Naive thymus-derived CD8-positive, alpha-beta T cell (primary cell): ENCODE data around the gene FMNL2. TPM values are rescaled to one million over a fixed set of nuclear protein-coding genes. Genes with fewer than 3 reads are reported as not detected.

Source experiments
- ATAC-seq, 2 donors: fragments of 150-1000 bp; cut with Tn5 transposase in 1 of 2; sonication (Bioruptor Pico), chemical (Tn5 transposase) in 1 of 2; 1 replicate in 1 of 2; 2 replicates in 1 of 2; pipeline ENCODE4 v1.10.0; 2021; ENCODE audit warnings: mild to moderate bottlenecking in 2 of 2, moderate library complexity in 2 of 2
- POLR2A ChIA-PET: fragments of 350-600 bp; sonication (Branson Sonifier 250); formaldehyde crosslinking; loops from one replicate; lab custom pipeline; 2021; ENCODE audit warnings: antibody characterized with exemption; lab: Charles Lee
- DNase-seq, 10 donors: peaks; one replicate each; pipeline versions ENCODE4 v3.0.0 to v3.0.0-alpha.2; 2020 to 2022
- H3K27ac Mint-ChIP-seq, 10 donors: one replicate each; pipeline ENCODE4 v1.8.0; 2020 to 2022; ENCODE audit warnings: mild to moderate bottlenecking in 10 of 10, mixed read lengths in 10 of 10, moderate library complexity in 4 of 10, inconsistent platforms in 1 of 10
- H3K27me3 Mint-ChIP-seq, 5 donors: one replicate each; pipeline ENCODE4 v1.8.0; 2021 to 2022; ENCODE audit warnings: mixed read lengths in 5 of 5
- H3K36me3 Mint-ChIP-seq, 3 donors: one replicate each; pipeline ENCODE4 v1.8.0; 2020 to 2022; ENCODE audit warnings: mixed read lengths in 3 of 3, mild to moderate bottlenecking in 2 of 3, inconsistent platforms in 1 of 3
- H3K4me1 Mint-ChIP-seq, 4 donors: one replicate each; pipeline ENCODE4 v1.8.0; 2021 to 2022; ENCODE audit warnings: mixed read lengths in 4 of 4
- H3K4me3 Mint-ChIP-seq, 10 donors: one replicate each; pipeline ENCODE4 v1.8.0; 2020 to 2022; ENCODE audit warnings: mild to moderate bottlenecking in 10 of 10, mixed read lengths in 10 of 10, moderate library complexity in 6 of 10, inconsistent platforms in 1 of 10
- H3K9me3 Mint-ChIP-seq, 9 donors: one replicate each; pipeline ENCODE4 v1.8.0; 2020 to 2022; ENCODE audit warnings: mixed read lengths in 9 of 9, mild to moderate bottlenecking in 3 of 9, inconsistent platforms in 1 of 9, moderate library complexity in 1 of 9
- polyA plus RNA-seq, 3 donors: library from polyadenylated mRNA; unstranded; fragments of 300-500 nt; fragmentation: Illumina TruSeq; gene quantifications; one replicate each; pipeline ENCODE4 v1.2.3, GENCODE V29; 2021
- total RNA-seq, 8 experiments: library from RNA in 2 of 8; stranded (reverse) in 2 of 8; gene quantifications; one replicate each; pipeline ENCODE4 v1.2.3 and lab custom pipeline; 2021 to 2026

FMNL2 gene
- total and polyA plus RNA-seq, 5 experiments from 2014 or later: 0.05 to 0.78 (median 0.14) TPM

DNA sequence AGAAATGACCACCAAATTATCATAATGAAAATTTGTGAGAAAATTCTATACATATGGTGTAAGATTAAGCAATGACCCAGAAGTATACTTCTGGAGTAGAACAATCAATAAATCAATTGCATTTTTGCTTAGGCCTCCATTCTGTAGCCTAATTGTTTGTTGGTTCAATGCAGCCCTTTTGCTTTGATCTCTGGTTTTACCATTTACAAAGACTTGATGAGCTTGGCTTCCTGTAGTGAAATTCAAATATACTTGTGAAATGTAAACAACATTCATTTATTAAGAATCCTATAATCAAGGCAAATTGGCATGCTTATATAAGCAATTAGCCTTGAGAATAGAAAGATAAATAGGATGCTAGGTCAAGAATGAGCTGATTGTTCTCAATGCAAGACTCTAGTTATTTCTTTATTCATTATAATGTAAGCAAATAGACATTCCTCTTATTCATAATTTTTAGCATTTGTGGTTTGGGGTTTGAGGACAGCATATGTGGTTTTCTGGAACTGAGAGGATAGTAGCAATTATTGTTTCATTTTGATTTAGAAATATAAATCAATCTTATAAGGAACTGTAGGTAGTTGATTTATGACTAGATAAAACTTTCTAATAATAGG is 9.7 kb downstream of the FMNL2 start:
- DNase-seq (no peak), ATAC-seq (no peak)
- Mint-ChIP-seq H3K27me3 (peaks cover 0 to 2% (median 0%) of the 10 kb centered on the region in 5 donors), H3K9me3 (no peaks in the 10 kb centered on the region), H3K27ac (no peak overlapping the region), H3K4me1 (no peaks in the 10 kb centered on the region), H3K36me3 (no peaks in the 10 kb centered on the region), H3K4me3 (no peak overlapping the region)
- POLR2A ChIA-PET: no interaction called here

DNA sequence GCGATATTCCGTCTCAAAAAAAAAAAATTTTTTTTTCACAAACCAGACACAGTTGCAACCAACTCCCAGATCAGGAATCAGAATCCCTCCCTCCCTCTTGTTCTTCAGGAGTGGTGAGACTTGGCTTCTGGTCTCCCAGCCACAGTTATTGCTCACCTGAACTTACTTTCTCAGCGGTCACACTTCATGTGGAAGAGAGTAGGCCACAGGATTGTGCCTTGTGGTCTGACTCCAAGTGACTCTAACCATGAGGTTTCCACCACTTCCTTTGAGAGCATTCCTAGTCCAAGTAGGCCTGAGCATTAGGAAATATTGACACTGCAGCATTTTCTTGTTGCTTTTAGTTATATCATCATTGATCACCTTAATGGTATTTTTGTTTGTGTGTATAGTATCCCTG is 12.1 kb downstream of the FMNL2 start:
- no peak for ATAC-seq
- H3K27me3 Mint-ChIP-seq: peaks cover 0 to 7% (median 0%) of the 10 kb centered on the region in 5 donors
- H3K4me3 Mint-ChIP-seq: no peak overlapping the region
- H3K4me1 Mint-ChIP-seq: no peaks in the 10 kb centered on the region
- no peaks in the 10 kb centered on the region for H3K36me3 Mint-ChIP-seq
- no peak for DNase-seq
- H3K9me3 Mint-ChIP-seq: no peaks in the 10 kb centered on the region
- POLR2A ChIA-PET: no interaction called here
- H3K27ac Mint-ChIP-seq: no peak overlapping the region

DNA sequence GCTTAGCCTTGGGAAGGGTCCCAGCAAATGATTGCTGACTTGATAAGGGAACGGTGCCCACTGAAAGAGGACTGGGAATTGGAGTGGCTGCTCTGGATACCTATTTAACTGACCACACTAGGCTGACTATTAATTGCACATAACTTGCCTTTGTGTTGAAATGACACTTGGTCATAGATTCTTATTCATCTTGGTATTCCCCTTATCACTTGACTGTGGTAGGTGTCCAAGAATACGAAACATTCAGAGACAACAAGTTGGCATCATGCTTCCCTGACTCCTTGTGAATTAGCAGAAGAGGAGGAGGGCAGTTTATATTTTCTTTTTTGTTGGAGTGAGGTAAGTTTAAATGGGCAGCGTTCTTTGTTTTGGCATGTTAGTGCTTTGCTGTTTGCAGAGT is 13.4 kb downstream of the FMNL2 start:
- Mint-ChIP-seq H3K36me3 (no peaks in the 10 kb centered on the region), H3K4me1 (no peaks in the 10 kb centered on the region), H3K27me3 (peaks cover 0 to 7% (median 0%) of the 10 kb centered on the region in 5 donors), H3K27ac (no peak overlapping the region), H3K9me3 (no peaks in the 10 kb centered on the region), H3K4me3 (no peak overlapping the region)
- no peak for ATAC-seq
- DNase-seq: no peak
- POLR2A ChIA-PET: no interaction called here

- POLR2A ChIA-PET: no interaction called here
- DNase-seq: no peak
- no peaks in the 10 kb centered on the region for H3K36me3 Mint-ChIP-seq
- no peak overlapping the region for H3K4me3 Mint-ChIP-seq
- H3K27me3 Mint-ChIP-seq: peaks cover 0 to 7% (median 0%) of the 10 kb centered on the region in 5 donors
- no peak for ATAC-seq
- H3K27ac Mint-ChIP-seq: no peak overlapping the region
- no peaks in the 10 kb centered on the region for H3K4me1 Mint-ChIP-seq
- no peaks in the 10 kb centered on the region for H3K9me3 Mint-ChIP-seq
These were observed 14.4 kb downstream of the FMNL2 start for GRCh38 chr2:152349416-152349815.

DNA sequence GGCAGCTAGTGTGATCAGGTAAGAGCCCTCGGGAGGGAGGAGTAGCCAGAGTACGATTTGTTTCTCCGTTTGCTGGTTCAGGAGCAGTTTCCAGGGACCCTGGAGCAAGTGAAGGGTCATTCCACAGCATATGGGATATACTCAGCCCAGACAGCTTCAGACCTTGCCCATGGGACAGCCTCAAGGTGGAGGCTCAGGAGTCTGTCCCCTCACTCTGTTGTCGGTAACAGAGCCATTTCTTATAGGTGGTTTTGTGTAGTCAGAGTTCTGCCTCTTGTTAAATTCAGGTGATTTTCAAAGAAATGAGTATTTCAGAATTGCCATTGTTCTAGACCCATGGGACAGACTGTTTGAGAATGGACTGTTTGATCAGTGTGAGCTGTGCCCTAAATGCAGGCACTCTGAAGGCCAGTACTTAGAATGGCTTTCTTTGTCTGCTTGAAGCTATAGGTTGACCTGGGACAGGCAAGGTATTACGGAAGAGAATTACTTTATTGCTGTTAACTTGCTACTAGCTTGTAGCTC is 15.2 kb downstream of the FMNL2 start:
- Mint-ChIP-seq H3K4me3 (no peak overlapping the region), H3K9me3 (no peaks in the 10 kb centered on the region), H3K4me1 (no peaks in the 10 kb centered on the region), H3K36me3 (no peaks in the 10 kb centered on the region), H3K27me3 (peaks cover 0 to 7% (median 0%) of the 10 kb centered on the region in 5 donors), H3K27ac (no peak overlapping the region)
- ATAC-seq (no peak), DNase-seq (no peak)
- POLR2A ChIA-PET: no interaction called here

DNA sequence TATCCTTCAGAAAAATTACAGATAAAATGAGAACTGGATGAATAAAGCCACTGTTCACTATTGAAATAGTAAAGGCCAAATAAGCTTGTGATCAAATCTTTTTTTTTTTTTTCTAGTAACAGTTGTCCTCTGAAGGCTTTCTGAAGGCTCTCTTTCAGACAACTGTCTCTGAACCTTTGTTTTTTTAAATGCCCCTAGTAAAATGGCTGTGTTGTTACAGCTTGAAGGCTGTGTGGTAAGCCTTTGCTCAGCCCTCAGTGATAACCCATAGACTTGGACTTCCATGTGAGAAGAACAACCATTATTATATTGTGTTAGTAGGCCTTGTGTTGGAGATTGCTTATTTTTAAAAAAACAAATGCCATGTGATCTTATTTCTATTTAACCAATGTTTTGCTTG is 17.6 kb downstream of the FMNL2 start:
- no peaks in the 10 kb centered on the region for H3K36me3 Mint-ChIP-seq
- no peak for ATAC-seq

GRCh38 chr2:152353364-152353763 is 18.4 kb downstream of the FMNL2 start:
- Mint-ChIP-seq H3K9me3 (peaks cover 0 to 5% (median 0%) of the 10 kb centered on the region in 9 donors), H3K4me1 (peaks cover 0 to 2% (median 0%) of the 10 kb centered on the region in 4 donors), H3K36me3 (no peaks in the 10 kb centered on the region), H3K27me3 (peaks cover 0 to 7% (median 0%) of the 10 kb centered on the region in 5 donors), H3K27ac (no peak overlapping the region), H3K4me3 (no peak overlapping the region)
- ATAC-seq: no peak
- no peak for DNase-seq
- POLR2A ChIA-PET: no interaction called here

More for the DNA sequence above, 17.6 kb downstream of the FMNL2 start:
- DNase-seq: no peak
- Mint-ChIP-seq H3K4me3 (no peak overlapping the region), H3K27ac (no peak overlapping the region), H3K9me3 (peaks cover 0 to 1% (median 0%) of the 10 kb centered on the region in 9 donors), H3K27me3 (peaks cover 0 to 7% (median 0%) of the 10 kb centered on the region in 5 donors), H3K4me1 (peaks cover 0 to 2% (median 0%) of the 10 kb centered on the region in 4 donors)
- POLR2A ChIA-PET: no interaction called here

- no peak overlapping the region for H3K27ac Mint-ChIP-seq
- ATAC-seq: no peak
- peaks cover 0 to 5% (median 0%) of the 10 kb centered on the region in 9 donors for H3K9me3 Mint-ChIP-seq
- no peak for DNase-seq
- no peaks in the 10 kb centered on the region for H3K36me3 Mint-ChIP-seq
- peaks cover 0 to 7% (median 0%) of the 10 kb centered on the region in 5 donors for H3K27me3 Mint-ChIP-seq
- H3K4me3 Mint-ChIP-seq: no peak overlapping the region
- H3K4me1 Mint-ChIP-seq: peaks cover 0 to 2% (median 0%) of the 10 kb centered on the region in 4 donors
- POLR2A ChIA-PET: no interaction called here
These were observed 19.2 kb downstream of the FMNL2 start for GRCh38 chr2:152354069-152354755.

DNA sequence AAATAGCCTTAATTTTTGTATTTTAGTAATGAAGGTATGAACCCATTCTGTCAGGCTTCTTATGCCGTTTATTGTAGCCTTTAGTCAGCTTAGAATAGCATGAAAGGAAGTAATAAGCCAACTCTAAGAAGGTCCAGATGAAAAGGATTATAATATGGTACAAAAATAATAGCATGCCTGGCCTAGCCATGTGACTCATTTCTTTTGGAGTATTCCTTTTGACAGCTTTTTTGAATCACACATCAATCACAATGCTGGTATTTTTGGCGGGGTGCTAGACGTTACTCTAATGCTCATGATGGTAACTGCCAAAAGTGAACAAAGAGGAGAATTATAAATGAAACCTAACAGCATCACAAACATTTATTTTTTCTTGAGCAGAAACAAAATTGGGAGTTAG is 19.9 kb downstream of the FMNL2 start:
- peaks cover 0 to 2% (median 0%) of the 10 kb centered on the region in 4 donors for H3K4me1 Mint-ChIP-seq
- peaks cover 0 to 3% (median 0%) of the 10 kb centered on the region in 5 donors for H3K27me3 Mint-ChIP-seq
- H3K27ac Mint-ChIP-seq: no peak overlapping the region
- POLR2A ChIA-PET: no interaction called here
- ATAC-seq (no peak), DNase-seq (no peak)
- peaks cover 0 to 5% (median 0%) of the 10 kb centered on the region in 9 donors for H3K9me3 Mint-ChIP-seq
- no peak overlapping the region for H3K4me3 Mint-ChIP-seq
- H3K36me3 Mint-ChIP-seq: no peaks in the 10 kb centered on the region

- DNase-seq (no peak), ATAC-seq (no peak)
- H3K4me3 Mint-ChIP-seq: no peak overlapping the region
- H3K4me1 Mint-ChIP-seq: peaks cover 0 to 2% (median 0%) of the 10 kb centered on the region in 4 donors
- no peak overlapping the region for H3K27ac Mint-ChIP-seq
- H3K9me3 Mint-ChIP-seq: peaks cover 0 to 5% (median 0%) of the 10 kb centered on the region in 9 donors
- H3K36me3 Mint-ChIP-seq: no peaks in the 10 kb centered on the region
- H3K27me3 Mint-ChIP-seq: no peaks in the 10 kb centered on the region
- POLR2A ChIA-PET: no interaction called here
These were observed 20.4 kb downstream of the FMNL2 start for GRCh38 chr2:152355409-152355831.

DNA sequence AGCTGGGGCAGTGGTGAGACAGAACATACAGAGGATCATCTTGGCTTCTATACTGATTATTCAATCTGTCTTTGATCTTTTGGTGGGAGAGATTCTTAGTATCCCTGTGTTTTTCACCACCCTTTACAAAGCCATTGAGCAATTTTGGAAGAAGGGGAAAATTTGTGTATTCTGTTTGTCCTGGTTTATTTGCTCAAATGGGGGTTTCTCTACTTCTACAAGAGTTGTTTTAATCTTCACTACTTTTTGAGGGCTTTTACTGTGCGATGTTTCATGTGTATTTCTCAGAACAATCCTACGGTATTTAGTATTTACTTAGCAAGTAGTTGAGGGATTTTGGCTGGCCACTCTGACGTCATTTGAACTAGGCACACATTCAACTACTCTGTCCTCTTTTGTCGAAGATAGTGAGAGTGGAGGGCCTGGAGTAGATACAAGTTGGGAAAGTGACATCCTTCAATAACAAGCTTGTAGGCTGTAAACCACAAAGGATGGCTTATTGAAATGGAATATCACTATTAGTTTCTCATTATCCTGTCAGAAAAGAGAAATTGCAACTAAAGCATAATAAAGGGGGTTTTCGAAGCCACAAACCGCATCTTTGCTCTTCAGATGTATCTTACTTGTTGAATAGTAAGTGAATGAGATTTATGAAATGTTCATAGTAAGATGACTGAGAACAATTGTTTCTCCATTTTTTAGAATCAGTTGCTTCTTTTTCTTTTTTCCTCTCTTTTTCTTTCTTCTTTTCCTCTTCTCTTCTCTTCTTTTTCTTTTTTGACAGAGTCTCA is 24.8 kb downstream of the FMNL2 start:
- POLR2A ChIA-PET: no interaction called here
- ATAC-seq (no peak), DNase-seq (no peak)

DNA sequence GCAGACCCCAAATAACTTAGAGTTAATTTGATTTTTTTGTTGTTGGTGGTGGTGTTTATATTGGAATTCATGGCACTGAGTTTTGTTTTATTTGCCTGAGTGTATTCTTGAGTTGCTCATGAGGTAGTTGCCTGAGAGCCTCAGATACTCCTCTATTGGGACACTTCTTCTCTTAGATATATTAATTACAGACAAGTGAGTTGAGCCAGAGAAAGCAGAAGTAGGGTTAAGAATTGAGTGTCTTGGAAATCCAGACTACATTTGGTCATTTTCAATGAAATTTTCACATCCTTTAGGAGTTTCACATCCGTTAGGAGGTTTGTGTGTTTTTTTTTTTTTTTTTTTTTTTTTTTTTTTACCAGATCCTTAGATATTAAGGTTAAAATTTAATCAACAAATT is 29.0 kb downstream of the FMNL2 start:
- Mint-ChIP-seq H3K9me3 (peaks cover 0 to 4% (median 0%) of the 10 kb centered on the region in 9 donors), H3K36me3 (no peaks in the 10 kb centered on the region), H3K4me3 (no peak overlapping the region), H3K27me3 (peaks cover 5 to 15% (median 9%) of the 10 kb centered on the region in 5 donors), H3K27ac (no peak overlapping the region), H3K4me1 (no peaks in the 10 kb centered on the region)
- DNase-seq: no peak
- POLR2A ChIA-PET: no interaction called here
- no peak for ATAC-seq

More for the DNA sequence above, 24.8 kb downstream of the FMNL2 start:
- Mint-ChIP-seq H3K27me3 (peaks cover 0 to 3% (median 2%) of the 10 kb centered on the region in 5 donors), H3K27ac (no peak overlapping the region), H3K36me3 (no peaks in the 10 kb centered on the region), H3K4me3 (no peak overlapping the region), H3K9me3 (peaks cover 0 to 7% (median 0%) of the 10 kb centered on the region in 9 donors), H3K4me1 (peaks cover 0 to 2% (median 0%) of the 10 kb centered on the region in 4 donors)
